HG03439 (cell line): Measurements from ENCODE around the gene WDR87.

Experiments used
- ATAC-seq: cut with Tn5 transposase; IDR thresholded peaks from one replicate; pipeline ENCODE4 v1.9.1; 2021; ENCODE audit warnings: mild to moderate bottlenecking, moderate library complexity; ENCODE audit not compliant: unreplicated experiment

The WDR87 gene

GRCh38 chr19:37905946-37906868 lies at the start of gene WDR87:
TSS of gene WDR87 (minus strand) at chr19:37906594. CDS start at chr19:37898239, 8,355 bp downstream.
- peak; percentile 15 for ATAC-seq

DNA sequence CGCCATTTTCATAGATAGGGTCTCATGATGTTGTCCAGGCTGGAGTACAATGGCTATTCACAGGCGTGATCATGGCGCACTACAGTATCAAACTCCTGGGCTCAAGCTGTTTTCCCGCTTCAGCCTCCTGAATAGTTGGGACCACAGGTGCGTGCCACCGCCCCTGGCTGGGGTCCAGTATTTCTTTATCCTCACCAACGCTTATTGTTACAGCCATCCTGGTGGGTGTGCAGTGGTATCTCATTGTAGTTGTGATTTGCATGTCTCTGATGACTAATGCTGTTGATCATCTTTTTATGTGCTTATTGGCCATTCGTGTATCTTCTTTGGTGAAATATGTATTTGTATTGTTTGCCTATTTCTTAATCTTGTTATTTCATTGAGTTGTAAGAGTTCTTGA lies 49.6 kb upstream of the WDR87 start:
- ATAC-seq, result no peak

GRCh38 chr19:37954421-37954874 lies 48.1 kb upstream of the WDR87 start:
- no peak for ATAC-seq

- no peak for ATAC-seq
These were observed 47.5 kb upstream of the WDR87 start for GRCh38 chr19:37953918-37954303.

DNA sequence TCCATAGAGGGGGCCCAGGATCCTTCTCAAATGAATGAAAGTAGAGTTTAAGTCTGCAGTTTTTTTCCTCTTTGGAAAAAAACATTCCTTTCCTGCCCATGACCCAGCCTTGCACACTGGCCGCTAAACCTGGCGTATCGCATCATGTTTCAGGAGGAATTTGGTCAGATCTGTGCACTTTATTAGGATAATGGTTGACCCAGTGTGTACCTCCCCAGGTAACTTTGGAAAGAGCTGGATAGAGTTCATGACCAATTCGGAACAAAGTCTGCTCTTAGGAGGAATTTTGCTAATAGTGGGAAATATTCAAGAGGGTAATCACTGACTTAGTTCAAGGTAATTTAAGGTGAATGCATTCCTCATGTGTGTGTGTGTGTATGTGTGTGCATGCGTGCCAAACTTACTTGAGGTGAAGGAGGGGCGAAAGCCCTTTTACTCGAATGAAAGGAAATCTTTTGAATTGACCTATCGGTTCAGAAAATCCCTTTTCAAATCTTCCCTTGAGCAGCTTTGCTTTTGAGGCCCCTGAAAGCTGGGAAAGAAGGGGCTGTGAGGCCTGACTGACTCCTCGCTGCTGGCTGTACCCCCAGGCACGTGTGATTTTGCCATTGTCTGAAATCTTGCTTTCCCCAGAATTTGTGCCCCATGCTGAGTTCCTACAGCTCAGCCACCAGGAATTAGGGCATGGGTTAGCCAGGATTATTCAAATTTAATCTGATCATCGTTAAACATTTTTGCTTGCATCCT lies 47.0 kb upstream of the WDR87 start:
- ATAC-seq, result no peak

GRCh38 chr19:37951816-37952210 lies 45.4 kb upstream of the WDR87 start:
- no peak for ATAC-seq

DNA sequence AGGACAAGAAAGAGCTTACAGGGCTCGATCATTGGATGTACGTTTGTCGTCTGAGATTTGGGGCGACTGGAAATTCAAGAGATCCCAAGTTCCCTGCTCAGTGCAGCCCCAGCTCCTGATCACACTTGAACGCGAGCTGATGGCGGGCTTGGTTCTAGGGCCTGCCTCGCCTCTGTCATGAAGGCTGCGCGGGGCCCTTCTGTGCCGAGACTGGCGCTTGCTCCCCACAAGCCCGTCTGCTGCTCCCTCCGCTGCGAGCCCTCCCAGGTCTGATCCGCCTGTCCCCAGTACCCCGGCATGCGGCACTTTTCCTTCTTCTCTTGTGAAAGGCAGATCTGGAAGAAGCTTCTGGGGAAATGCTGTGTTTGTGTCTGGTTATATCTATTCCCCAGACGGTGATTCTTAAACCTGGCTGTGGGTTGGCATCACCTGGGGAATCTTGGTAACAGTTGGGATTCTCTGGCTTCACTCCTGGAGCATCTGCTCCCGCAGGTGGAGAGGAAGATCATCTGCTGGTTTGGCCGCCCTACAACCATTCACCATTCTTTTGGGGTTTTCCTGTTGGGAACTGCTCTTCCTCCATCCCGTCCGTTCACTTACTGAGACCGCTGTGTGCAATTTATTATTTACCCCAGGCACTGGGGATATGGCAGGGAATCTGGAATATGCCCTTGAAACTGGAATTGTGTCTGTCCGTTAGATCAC lies 44.2 kb upstream of the WDR87 start:
- no peak for ATAC-seq

GRCh38 chr19:37948362-37948761 lies 42.0 kb upstream of the WDR87 start:
- no peak for ATAC-seq

DNA sequence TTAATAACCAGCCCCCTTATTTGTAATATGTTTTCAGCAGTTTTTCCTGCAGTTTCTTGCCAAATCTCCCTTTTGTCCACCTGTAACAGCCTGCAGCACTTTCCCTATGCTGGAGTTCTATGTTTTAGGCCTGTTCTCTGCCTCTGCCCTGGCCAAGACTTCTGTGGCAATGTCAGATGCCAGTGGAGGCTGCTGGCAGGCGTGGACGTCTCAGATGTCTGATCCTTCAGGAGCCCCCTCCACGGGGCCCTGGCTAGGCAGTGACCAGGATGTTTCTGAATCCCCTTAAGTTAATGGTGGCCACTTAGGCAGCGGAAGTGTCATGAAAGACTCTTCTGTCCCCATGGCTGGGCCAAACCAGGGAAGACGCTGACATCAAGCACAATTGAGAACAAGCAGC lies 41.4 kb upstream of the WDR87 start:
- no peak for ATAC-seq

GRCh38 chr19:37946132-37946531 lies 39.7 kb upstream of the WDR87 start:
- ATAC-seq, result no peak

DNA sequence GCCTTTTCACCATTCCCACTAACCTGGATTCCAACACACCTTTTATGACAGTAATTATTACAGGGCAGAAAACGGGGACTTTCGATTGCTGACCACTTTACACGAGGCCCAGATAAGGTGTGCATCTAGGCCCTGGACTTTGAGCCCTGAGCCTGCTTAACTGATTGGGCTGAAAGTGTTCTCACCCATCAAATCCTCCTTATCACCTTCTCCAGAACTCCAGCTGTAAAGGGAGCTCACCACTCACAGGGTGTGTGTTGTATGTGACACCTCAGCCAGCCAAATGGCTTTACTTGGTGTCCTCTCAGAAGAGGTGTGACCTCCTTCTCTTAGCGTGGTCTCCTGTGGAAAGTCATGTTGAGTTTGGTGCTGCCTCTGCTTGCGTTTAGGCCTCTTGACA lies 37.1 kb upstream of the WDR87 start:
- no peak for ATAC-seq

- ATAC-seq, result no peak
These were observed 36.1 kb upstream of the WDR87 start for GRCh38 chr19:37942516-37942902.

GRCh38 chr19:37941782-37942515 lies 35.6 kb upstream of the WDR87 start:
- no peak for ATAC-seq

DNA sequence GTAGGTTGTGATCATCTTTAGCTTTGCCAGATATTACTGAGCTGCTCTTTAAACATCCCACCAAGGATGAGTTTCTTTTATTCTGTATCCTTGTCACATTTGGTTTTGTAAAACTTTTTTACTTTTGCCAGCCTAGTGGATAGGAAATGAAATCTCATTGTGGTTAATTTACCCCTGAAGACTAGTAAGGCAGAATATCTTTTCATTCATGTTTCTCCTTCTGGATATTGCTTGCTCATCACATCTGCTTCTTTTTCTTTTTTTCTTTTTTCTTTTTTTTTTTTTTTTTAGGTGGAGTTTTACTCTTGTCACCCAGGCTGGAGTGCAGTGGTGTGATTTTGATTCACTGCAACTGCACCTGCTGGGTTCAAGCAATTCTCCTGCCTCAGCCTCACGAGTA lies 32.0 kb upstream of the WDR87 start:
- no peak for ATAC-seq

DNA sequence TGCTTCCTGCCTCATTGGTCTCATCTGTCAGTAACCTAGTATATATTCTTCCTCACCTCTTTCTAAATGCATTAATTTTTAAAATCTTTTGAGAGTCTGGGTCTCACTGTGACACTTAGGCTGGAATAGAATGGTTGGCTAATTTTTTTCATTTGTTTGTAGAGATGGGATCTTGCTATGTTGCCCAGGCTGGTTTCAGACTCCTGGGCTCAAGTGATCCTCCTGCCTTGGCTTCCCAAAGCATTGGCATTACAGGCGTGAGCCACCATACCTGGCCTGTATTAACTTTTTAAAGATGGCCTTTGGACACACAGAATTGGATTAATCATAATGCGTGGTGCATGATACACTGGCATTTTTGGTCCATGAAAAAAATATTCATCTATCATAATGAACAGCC lies 30.5 kb upstream of the WDR87 start:
- no peak for ATAC-seq

DNA sequence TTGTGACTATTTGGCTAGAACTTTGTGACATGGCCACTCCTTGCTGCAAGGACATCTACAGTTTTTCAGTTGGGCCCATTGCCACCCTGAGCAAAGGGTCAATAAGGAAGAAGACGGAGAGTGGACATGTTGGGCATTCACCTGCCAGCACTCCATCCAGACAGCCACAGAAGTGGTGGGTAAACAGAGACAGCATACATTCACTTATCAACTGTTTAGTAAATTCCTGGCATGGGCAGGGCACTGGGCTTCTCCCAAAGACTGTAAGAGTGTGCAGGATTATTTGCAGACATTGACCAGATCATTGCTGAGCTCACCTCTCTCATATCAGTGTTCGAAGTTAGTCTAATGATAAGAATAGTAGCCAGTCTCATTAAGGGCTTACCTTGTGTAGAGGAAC lies 29.8 kb upstream of the WDR87 start:
- no peak for ATAC-seq

- ATAC-seq, result no peak
These were observed 28.9 kb upstream of the WDR87 start for GRCh38 chr19:37935341-37935740.

GRCh38 chr19:37933937-37934358 lies 27.6 kb upstream of the WDR87 start:
- ATAC-seq, result no peak

- no peak for ATAC-seq
These were observed 26.9 kb upstream of the WDR87 start for GRCh38 chr19:37932985-37933936.
